ENCODE measurements around the gene SP7. TPM values are rescaled to one million over a fixed set of nuclear protein-coding genes. Genes with fewer than 3 reads are reported as not detected.

Gene SP7
- total RNA-seq, 2 donors from 2014 or later, result not detected

GRCh38 chr12:53287741-53288216 lies 48.4 kb downstream of the SP7 start:
- H3K4me1 ChIP-seq (ENCODE audit: control insufficient read depth, insufficient read depth, low read length), result no peaks in the 10 kb centered on the region
- H3K9ac ChIP-seq (ENCODE audit: extremely low read depth, low read length, poor library complexity, severe bottlenecking), result no peak overlapping the region
- H3K36me3 Mint-ChIP-seq (ENCODE audit: low read depth), result peaks cover 55% of the 10 kb centered on the region
- TF ChIP-seq CTCF (conservative IDR thresholded peaks at IDR 0.05), result peak; percentile 84
- H3K9me3 ChIP-seq (ENCODE audit: control insufficient read depth, low read length), result no peaks in the 10 kb centered on the region
- H3K4me3 Mint-ChIP-seq, result no peak overlapping the region
- H3K4me3 ChIP-seq (ENCODE audit: low read length), result no peak overlapping the region
- H3K4me1 Mint-ChIP-seq, result no peaks in the 10 kb centered on the region
- 77 to 78% methylated on average over 5 to 11 of the region's 11 CpGs for WGBS, 2 experiments (ENCODE audit: insufficient coverage in 1 of 2, insufficient read length in 1 of 2)
- no peaks in the 10 kb centered on the region for H3K27me3 Mint-ChIP-seq (ENCODE audit: insufficient read depth)
- H3K9me3 Mint-ChIP-seq, result no peaks in the 10 kb centered on the region
- DNase-seq, result peak; percentile 93
- H3K27me3 ChIP-seq (ENCODE audit: control insufficient read depth, insufficient read depth, low read length, poor library complexity, severe bottlenecking), result no peaks in the 10 kb centered on the region
- no peak overlapping the region for H3K27ac Mint-ChIP-seq
- H3K27ac ChIP-seq (ENCODE audit: low read depth, low read length), result no peak overlapping the region
- H3K36me3 ChIP-seq (ENCODE audit: control insufficient read depth, insufficient read depth, low read length), result peaks cover 69% of the 10 kb centered on the region

GRCh38 chr12:53286448-53286847 lies 49.7 kb downstream of the SP7 start:
- Histone ChIP-seq H3K27ac (ENCODE audit: low read depth, low read length) (no peak overlapping the region), H3K9me3 (ENCODE audit: control insufficient read depth, low read length) (no peaks in the 10 kb centered on the region), H3K9ac (ENCODE audit: extremely low read depth, low read length, poor library complexity, severe bottlenecking) (no peak overlapping the region), H3K27me3 (ENCODE audit: control insufficient read depth, insufficient read depth, low read length, poor library complexity, severe bottlenecking) (no peaks in the 10 kb centered on the region), H3K36me3 (ENCODE audit: control insufficient read depth, insufficient read depth, low read length) (peaks cover 74% of the 10 kb centered on the region), H3K4me1 (ENCODE audit: control insufficient read depth, insufficient read depth, low read length) (no peaks in the 10 kb centered on the region), H3K4me3 (ENCODE audit: low read length) (no peak overlapping the region)
- H3K9me3 Mint-ChIP-seq, result no peaks in the 10 kb centered on the region
- H3K27ac Mint-ChIP-seq, result no peak overlapping the region
- H3K4me3 Mint-ChIP-seq, result no peak overlapping the region
- no peak for DNase-seq
- no peaks in the 10 kb centered on the region for H3K27me3 Mint-ChIP-seq (ENCODE audit: insufficient read depth)
- H3K36me3 Mint-ChIP-seq (ENCODE audit: low read depth), result peaks cover 59% of the 10 kb centered on the region
- no peak for TF ChIP-seq CTCF (conservative IDR thresholded peaks at IDR 0.05)
- 93 to 94% methylated on average over 8 to 9 of the region's 9 CpGs for WGBS, 2 experiments (ENCODE audit: insufficient coverage in 1 of 2, insufficient read length in 1 of 2)
- H3K4me1 Mint-ChIP-seq, result no peaks in the 10 kb centered on the region

DNA sequence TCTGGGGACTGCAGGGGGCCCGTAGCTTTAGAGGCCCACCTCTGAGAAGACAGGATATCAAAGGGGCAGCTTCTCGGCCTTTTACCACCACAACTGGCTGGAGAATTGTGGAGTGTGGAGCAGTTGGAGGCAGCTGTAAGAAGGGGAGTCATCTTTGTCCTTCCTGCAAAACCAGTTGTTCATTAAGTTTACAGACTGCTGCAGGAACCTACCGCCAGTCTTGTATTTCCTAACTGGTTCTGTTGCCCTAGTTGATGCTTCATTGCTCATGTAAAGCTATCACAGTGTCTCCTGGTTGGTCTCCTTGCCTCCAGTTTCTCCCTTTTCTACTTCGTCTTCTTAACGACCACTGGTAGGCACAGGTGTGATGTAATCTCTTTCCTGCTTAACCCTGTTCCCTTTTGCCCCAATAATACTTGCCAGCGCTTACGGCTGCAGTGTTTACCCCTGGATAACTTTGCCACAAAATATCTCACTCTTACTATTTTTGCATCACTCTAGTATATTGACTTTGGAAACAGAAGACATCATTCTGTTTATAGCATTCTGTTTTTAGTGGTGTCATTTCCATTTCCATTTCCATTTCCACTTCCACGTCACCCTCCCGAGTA lies 56.2 kb downstream of the SP7 start:
- Mint-ChIP-seq H3K4me3 (no peak overlapping the region), H3K27me3 (ENCODE audit: insufficient read depth) (no peaks in the 10 kb centered on the region), H3K9me3 (no peaks in the 10 kb centered on the region), H3K27ac (no peak overlapping the region), H3K36me3 (ENCODE audit: low read depth) (peaks cover 53% of the 10 kb centered on the region), H3K4me1 (no peaks in the 10 kb centered on the region)
- Histone ChIP-seq H3K4me1 (ENCODE audit: control insufficient read depth, insufficient read depth, low read length) (no peaks in the 10 kb centered on the region), H3K27me3 (ENCODE audit: control insufficient read depth, insufficient read depth, low read length, poor library complexity, severe bottlenecking) (no peaks in the 10 kb centered on the region), H3K4me3 (ENCODE audit: low read length) (no peak overlapping the region), H3K27ac (ENCODE audit: low read depth, low read length) (no peak overlapping the region), H3K9ac (ENCODE audit: extremely low read depth, low read length, poor library complexity, severe bottlenecking) (no peak overlapping the region), H3K36me3 (ENCODE audit: control insufficient read depth, insufficient read depth, low read length) (peaks cover 74% of the 10 kb centered on the region), H3K9me3 (ENCODE audit: control insufficient read depth, low read length) (no peaks in the 10 kb centered on the region)
- WGBS, 2 experiments (ENCODE audit: insufficient coverage in 1 of 2, insufficient read length in 1 of 2), result 90 to 97% methylated on average over 9 of the region's 9 CpGs
- no peak for DNase-seq
- TF ChIP-seq CTCF (conservative IDR thresholded peaks at IDR 0.05), result no peak
